Fibroblast of skin of right quadriceps (primary cell): ENCODE measurements around the gene CR1.
"Not testable (repeated sequence)": the region's sequence is repeated elsewhere in the genome, so short reads cannot be mapped to it uniquely, and the experiment has no call there.

Source experiments
- DNase-seq: peaks from one replicate; pipeline ENCODE4 v3.0.0-alpha.2; 2013

CR1 gene

GRCh38 chr1:207646171-207646570, 150.2 kb downstream of the CR1 start:
- no peak for DNase-seq

- no peak for DNase-seq
Measured at GRCh38 chr1:207646944-207647579, 151.1 kb downstream of the CR1 start.

GRCh38 chr1:207647671-207648333, 151.8 kb downstream of the CR1 start:
- DNase-seq: no peak

- no peak for DNase-seq
Measured at GRCh38 chr1:207648334-207649209, 152.6 kb downstream of the CR1 start.

- no peak for DNase-seq
Measured at GRCh38 chr1:207649210-207649753, 153.3 kb downstream of the CR1 start.

GRCh38 chr1:207649865-207650580, 154.1 kb downstream of the CR1 start:
- no peak for DNase-seq

GRCh38 chr1:207651583-207651982, 155.6 kb downstream of the CR1 start:
- DNase-seq: no peak

GRCh38 chr1:207654320-207654719, 158.4 kb downstream of the CR1 start:
- DNase-seq: no peak

GRCh38 chr1:207658408-207658807, 162.5 kb downstream of the CR1 start:
- DNase-seq: no peak

GRCh38 chr1:207658904-207659485, 163.0 kb downstream of the CR1 start:
- DNase-seq: no peak

GRCh38 chr1:207659545-207660153, 163.7 kb downstream of the CR1 start:
- no peak for DNase-seq

GRCh38 chr1:207661420-207661819, 165.5 kb downstream of the CR1 start:
- DNase-seq: not testable (repeated sequence)

GRCh38 chr1:207666342-207666741, 170.4 kb downstream of the CR1 start:
- DNase-seq: no peak

GRCh38 chr1:207669528-207670009, 173.6 kb downstream of the CR1 start:
- no peak for DNase-seq

- DNase-seq: no peak
Measured at GRCh38 chr1:207670192-207670591, 174.2 kb downstream of the CR1 start.

GRCh38 chr1:207670997-207671396, 175.0 kb downstream of the CR1 start:
- no peak for DNase-seq

GRCh38 chr1:207672522-207673130, 176.7 kb downstream of the CR1 start:
- DNase-seq: peak; percentile 67

- no peak for DNase-seq
Measured at GRCh38 chr1:207673399-207673798, 177.4 kb downstream of the CR1 start.

GRCh38 chr1:207676153-207676552, 180.2 kb downstream of the CR1 start:
- no peak for DNase-seq

GRCh38 chr1:207680590-207681388, 184.8 kb downstream of the CR1 start:
- DNase-seq: peak; percentile 95
